Transverse colon (tissue), 4 donors: ENCODE results near the gene CCDC88B. TPM values are rescaled to one million over a fixed set of nuclear protein-coding genes. Genes with fewer than 3 reads are reported as not detected.
A peak's percentile ranks its signal among the peaks of the same experiment; 100 is the strongest.

Experiments used
- DNase-seq: peaks from one replicate; pipeline ENCODE4 v3.0.0-alpha.2; 2019
- H3K27ac ChIP-seq, 4 donors: fragments of 200-600 bp; sonication (generic); 2 replicates each; pipeline ENCODE4 v1.5.1; 2016 to 2018; ENCODE audit warnings: inconsistent platforms in 4 of 4
- H3K27me3 ChIP-seq: fragments of 200-600 bp; sonication (generic); 2 replicates; pipeline ENCODE4 v1.5.1; 2017; ENCODE audit warnings: inconsistent platforms
- H3K36me3 ChIP-seq, 4 donors: fragments of 200-600 bp; sonication (generic); 2 replicates each; pipeline ENCODE4 v1.5.1; 2017 to 2019; ENCODE audit warnings: inconsistent platforms in 4 of 4
- H3K4me1 ChIP-seq, 4 donors: fragments of 200-600 bp; sonication (generic); 2 replicates each; pipeline ENCODE4 v1.5.1; 2017 to 2020; ENCODE audit warnings: inconsistent platforms in 4 of 4
- H3K4me3 ChIP-seq, 4 donors: fragments of 200-600 bp; sonication (generic); 1 replicate in 1 of 4; 2 replicates in 3 of 4; pipeline versions ENCODE4 v1.5.1 to v1.6.1; 2017 to 2019; ENCODE audit warnings: inconsistent platforms in 4 of 4
- H3K9me3 ChIP-seq, 2 donors: fragments of 200-600 bp; sonication (generic); 2 replicates each; pipeline ENCODE4 v1.5.1; 2017 to 2019; ENCODE audit warnings: inconsistent platforms in 2 of 2
- CTCF ChIP-seq, 5 experiments: fragments of 200-600 bp in 3 of 5; fragments of 450-650 bp in 2 of 5; sonication (generic) in 3 of 5; IDR thresholded peaks; 1 replicate in 2 of 5; 2 replicates in 3 of 5; pipeline ENCODE4 v1.5.1; 2016 to 2017; ENCODE audit warnings: antibody characterized with exemption in 5 of 5, inconsistent platforms in 3 of 5, mild to moderate bottlenecking in 2 of 5, moderate library complexity in 1 of 5
- EP300 ChIP-seq: sonication (generic); formaldehyde crosslinking; IDR thresholded peaks from one replicate; pipeline ENCODE4 v1.6.1; 2017; ENCODE audit warnings: antibody characterized with exemption, low read depth
- POLR2A ChIP-seq: fragments of 450-650 bp; IDR thresholded peaks from one replicate; pipeline ENCODE4 v1.6.1; 2016; ENCODE audit warnings: antibody characterized with exemption, mild to moderate bottlenecking, moderate library complexity
- POLR2AphosphoS5 ChIP-seq, 3 donors: sonication (generic); formaldehyde crosslinking; IDR thresholded peaks; one replicate each; pipeline ENCODE4 v1.6.1; 2016; ENCODE audit warnings: antibody characterized with exemption in 3 of 3
- WGBS, 2 donors: methylation state at CpG; one replicate each; pipeline ENCODE4 v1.1.5; 2018; ENCODE audit warnings: low coverage in 1 of 2; 5-methylcytosine and 5-hydroxymethylcytosine counted together
- in situ Hi-C, 4 donors: fragments of 200-750 bp; cut with MboI; loops; one replicate each; pipeline versions ENCODE4 v1.15.0 to v1.15.1; 2017; ENCODE audit warnings: low sequenced_read_pairs in 3 of 4, low pct_ligation_motif_present in 1 of 4, low pct_unique_long_range_greater_than_20kb in 1 of 4
- intact Hi-C: fragments of 100-400 bp; cut with DNase I; formaldehyde crosslinking; loops from one replicate; pipeline ENCODE4 v1.15.1; 2023; ENCODE audit warnings: low total_unique reads
- total RNA-seq, 4 donors: library from RNA; depleted of rRNA; stranded (reverse); fragments of >200 nt; gene quantifications; one replicate each; pipeline ENCODE4 v1.1.0, GENCODE V29; 2016

The CCDC88B gene
- total RNA-seq, 4 donors from 2014 or later, result 24.8 to 203 (median 47.1) TPM

- in situ Hi-C loops, result no loop called here
- peak overlapping the region; percentile 43 to 84 (median 56) for H3K27ac ChIP-seq
- intact Hi-C loops, result no loop called here
- peak; percentile 87 for DNase-seq
- H3K36me3 ChIP-seq, result no peaks in the 10 kb centered on the region
- no peaks in the 10 kb centered on the region for H3K9me3 ChIP-seq
- H3K4me3 ChIP-seq, result peak overlapping the region in 3 of 4 donors; percentile 3 to 36 (median 20)
- H3K27me3 ChIP-seq, result no peaks in the 10 kb centered on the region
- H3K4me1 ChIP-seq, result peaks cover 7 to 31% (median 24%) of the 10 kb centered on the region in 4 donors
- 36% methylated on average over 33 of the region's 33 CpGs; no CpG with 5 or more reads in 1 of the 2 donors for WGBS, 2 donors
- TF ChIP-seq CTCF (IDR thresholded peaks at IDR 0.05) (no peak), POLR2A (no peak), POLR2AphosphoS5 (IDR thresholded peaks at IDR 0.05) (no peak), EP300 (no peak)
Measured at GRCh38 chr11:64340671-64341335, 799 bp downstream of the CCDC88B start.

- peak overlapping the region in 1 of 4 donors; percentile 20 for H3K4me3 ChIP-seq
- no peak for DNase-seq
Measured at GRCh38 chr11:64341429-64341828, 1.4 kb downstream of the CCDC88B start.

GRCh38 chr11:64341851-64342791, 2.1 kb downstream of the CCDC88B start:
- TF ChIP-seq EP300 (no peak), CTCF (IDR thresholded peaks at IDR 0.05) (peak; percentile 40 to 87 (median 52)), POLR2A (peak; percentile 80), POLR2AphosphoS5 (IDR thresholded peaks at IDR 0.05) (peak; percentile 50 to 92 (median 80))

More at GRCh38 chr11:64341429-64341828, 1.4 kb downstream of the CCDC88B start:
- in situ Hi-C loops, result no loop called here
- Histone ChIP-seq H3K36me3 (no peaks in the 10 kb centered on the region), H3K27me3 (no peaks in the 10 kb centered on the region), H3K4me1 (peaks cover 7 to 31% (median 24%) of the 10 kb centered on the region in 4 donors), H3K9me3 (no peaks in the 10 kb centered on the region), H3K27ac (peak overlapping the region in 3 of 4 donors; percentile 50 to 84 (median 62))
- no peak for TF ChIP-seq POLR2A
- TF ChIP-seq EP300, result no peak
- TF ChIP-seq POLR2AphosphoS5 (IDR thresholded peaks at IDR 0.05), result no peak
- TF ChIP-seq CTCF (IDR thresholded peaks at IDR 0.05), result no peak
- intact Hi-C loops, result no loop called here
- WGBS, 2 donors, result 50% methylated on average over 21 of the region's 21 CpGs; no CpG with 5 or more reads in 1 of the 2 donors

More at GRCh38 chr11:64341851-64342791, 2.1 kb downstream of the CCDC88B start:
- no peaks in the 10 kb centered on the region for H3K9me3 ChIP-seq
- 19% methylated on average over 47 of the region's 55 CpGs; no CpG with 5 or more reads in 1 of the 2 donors for WGBS, 2 donors
- peak; percentile 96 for DNase-seq
- peaks cover 7 to 31% (median 24%) of the 10 kb centered on the region in 4 donors for H3K4me1 ChIP-seq
- H3K4me3 ChIP-seq, result peak overlapping the region; percentile 12 to 42 (median 17)
- intact Hi-C loops (no loop called here), in situ Hi-C loops (no loop called here)
- peak overlapping the region; percentile 76 to 84 (median 82) for H3K27ac ChIP-seq
- no peaks in the 10 kb centered on the region for H3K36me3 ChIP-seq
- H3K27me3 ChIP-seq, result no peaks in the 10 kb centered on the region
